Cerebellar cortex (tissue), 1 donor: ENCODE results near the gene MKRN3.

Source experiments
- DNase-seq: peaks from one replicate; pipeline ENCODE4 v3.0.0-alpha.2; 2015; ENCODE audit warnings: low spot score

The MKRN3 gene

DNA sequence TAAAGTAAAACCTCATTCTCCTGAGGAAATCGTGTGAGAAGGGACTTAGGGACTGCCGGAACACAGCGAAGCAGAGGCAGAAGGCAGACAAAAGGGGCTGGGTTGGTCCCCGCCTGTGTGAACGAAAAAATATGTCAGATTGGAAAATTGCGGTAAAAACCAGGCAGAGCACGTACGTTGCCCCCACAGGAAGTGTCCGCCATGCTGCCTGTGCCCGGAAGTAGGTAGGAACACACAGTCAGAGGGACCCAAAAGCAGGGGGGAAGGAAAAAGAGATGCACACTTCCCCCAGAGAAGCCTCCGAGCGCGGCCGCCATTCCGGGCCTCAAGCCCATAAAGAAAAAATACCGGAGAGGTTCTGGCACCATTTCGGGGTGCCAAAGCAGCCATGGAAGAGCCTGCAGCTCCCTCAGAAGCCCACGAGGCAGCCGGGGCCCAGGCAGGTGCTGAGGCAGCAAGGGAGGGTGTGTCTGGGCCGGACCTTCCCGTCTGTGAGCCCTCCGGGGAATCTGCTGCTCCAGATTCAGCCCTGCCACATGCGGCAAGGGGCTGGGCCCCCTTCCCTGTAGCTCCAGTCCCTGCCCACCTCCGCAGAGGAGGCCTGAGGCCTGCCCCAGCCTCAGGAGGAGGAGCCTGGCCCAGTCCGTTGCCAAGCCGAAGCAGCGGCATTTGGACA lies at the start of gene MKRN3:
TSS of gene MKRN3 (plus strand) at position 280 of the 676 bp plus-strand sequence. CDS start at position 389, 109 bp downstream.
- DNase-seq: peak; percentile 1

DNA sequence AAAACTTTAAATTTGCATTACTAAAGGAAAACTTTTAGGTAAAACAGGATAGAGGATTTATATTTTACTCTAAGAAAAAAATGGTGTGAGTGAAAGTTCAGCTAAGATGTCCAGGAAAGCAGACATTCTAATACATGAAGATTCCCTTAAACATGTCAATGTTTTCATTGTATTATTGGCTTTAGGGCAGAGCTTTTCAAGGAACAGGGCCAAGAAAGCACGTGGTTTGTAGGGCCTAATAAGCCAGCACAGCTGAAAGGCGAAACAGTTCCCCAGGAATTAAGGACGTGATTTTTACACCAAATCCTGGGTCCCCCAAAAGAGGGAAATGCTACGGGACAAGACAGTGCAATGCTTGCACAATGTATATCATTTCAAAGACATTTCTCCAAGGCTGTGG lies 48.6 kb upstream of the MKRN3 start:
- no peak for DNase-seq

DNA sequence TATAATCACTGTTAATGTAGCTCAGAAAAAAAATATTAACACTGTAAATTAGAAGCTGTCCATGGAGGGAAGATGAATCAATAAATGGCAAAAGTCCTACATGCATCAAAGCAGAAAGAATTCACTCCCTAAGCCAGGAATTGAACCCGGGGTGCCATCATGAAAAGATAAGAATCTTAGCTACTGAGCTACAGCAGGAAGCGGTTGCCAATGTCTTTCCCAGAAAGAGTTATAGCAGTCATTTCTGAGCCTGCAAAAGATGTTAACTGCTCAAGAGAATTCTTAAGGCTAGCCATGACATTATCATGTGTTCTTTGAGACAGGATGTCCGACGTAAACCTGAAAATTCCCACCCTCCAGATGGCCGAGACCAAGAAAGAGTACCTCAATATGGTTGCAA lies 47.4 kb upstream of the MKRN3 start:
- DNase-seq: no peak

DNA sequence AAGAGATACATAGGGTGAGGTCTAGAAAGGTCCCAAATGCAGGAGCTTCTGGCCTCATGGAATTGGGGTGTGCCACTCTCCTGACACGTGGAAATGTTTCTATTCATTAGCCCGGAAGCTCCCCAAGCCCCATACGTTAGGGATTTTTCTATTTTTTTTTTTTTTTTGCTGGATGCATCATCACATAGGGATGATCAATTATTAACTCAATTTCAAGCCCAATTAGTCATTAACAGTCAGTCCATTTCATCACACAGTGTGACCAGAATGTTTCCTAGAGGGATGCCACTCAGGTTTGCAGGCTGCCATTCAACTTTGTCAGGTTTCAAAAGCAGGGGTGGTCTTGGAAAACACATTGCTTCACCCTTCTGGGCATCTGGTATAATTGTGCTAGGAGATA lies 40.7 kb upstream of the MKRN3 start:
- no peak for DNase-seq

DNA sequence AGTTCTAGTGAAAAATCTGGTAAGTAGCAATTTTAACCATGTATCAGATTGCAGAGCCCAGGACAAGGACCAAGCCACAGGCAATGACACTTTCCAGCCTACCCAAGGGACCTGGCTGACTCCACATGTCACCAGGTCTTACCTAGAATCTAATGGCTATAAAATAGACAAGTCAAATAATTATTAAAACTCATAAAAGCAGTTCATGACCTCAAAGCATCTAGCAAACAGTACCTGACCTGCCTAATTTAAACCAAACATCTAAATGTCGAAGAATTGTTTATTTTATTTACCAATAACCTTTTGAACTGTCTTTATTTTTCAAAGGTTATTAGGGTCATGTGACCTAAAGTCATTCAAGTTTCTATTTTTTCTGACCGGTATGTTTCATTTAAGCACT lies 35.6 kb upstream of the MKRN3 start:
- no peak for DNase-seq

GRCh38 chr15:23532024-23532423 lies 33.5 kb upstream of the MKRN3 start:
- DNase-seq: no peak

DNA sequence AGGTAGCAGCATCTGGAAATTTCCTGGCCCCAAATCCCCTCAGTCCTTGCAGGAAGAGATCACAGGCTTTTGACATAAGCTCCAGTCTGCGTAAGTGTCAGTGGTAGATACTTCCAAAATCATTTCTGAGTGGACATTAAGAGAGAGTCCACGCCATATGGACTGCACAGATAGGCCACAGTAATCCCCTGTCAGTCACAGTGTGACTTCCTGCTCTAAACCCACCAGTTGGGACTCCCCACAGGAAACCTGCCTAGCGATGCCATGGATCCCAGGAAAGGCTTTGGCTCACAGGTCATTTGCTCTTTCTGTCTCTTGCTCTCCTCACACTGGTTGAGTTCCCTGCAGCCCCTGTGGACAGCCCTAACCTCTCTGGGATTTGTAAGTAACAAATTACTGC lies 28.8 kb upstream of the MKRN3 start:
- DNase-seq: no peak

GRCh38 chr15:23538648-23539047 lies 26.8 kb upstream of the MKRN3 start:
- DNase-seq: no peak

- no peak for DNase-seq
These were observed 25.6 kb upstream of the MKRN3 start for GRCh38 chr15:23539892-23540291.

- DNase-seq: no peak
These were observed 19.3 kb upstream of the MKRN3 start for GRCh38 chr15:23546158-23546557.

DNA sequence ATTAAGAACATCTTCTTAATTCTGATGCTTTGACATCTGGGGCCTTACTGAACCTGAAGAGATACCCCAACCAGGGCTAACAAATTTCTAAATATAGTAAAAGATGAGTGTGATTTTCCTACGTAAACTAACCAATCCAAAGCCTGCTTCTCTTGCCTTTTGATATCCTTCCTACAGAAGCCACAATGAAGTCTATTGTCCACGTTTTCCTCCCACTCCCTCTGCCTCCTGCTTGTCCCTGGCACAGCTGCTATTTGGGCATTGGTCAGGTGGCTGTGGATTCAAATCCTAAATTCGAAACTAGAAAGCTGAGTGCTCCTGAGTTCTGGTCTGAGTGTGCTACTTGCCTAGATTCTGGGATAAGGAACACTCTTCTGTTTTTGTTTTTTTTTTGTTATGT lies 17.4 kb upstream of the MKRN3 start:
- DNase-seq: no peak

- DNase-seq: no peak
These were observed 3.6 kb upstream of the MKRN3 start for GRCh38 chr15:23561914-23562313.

- DNase-seq: no peak
These were observed 566 bp upstream of the MKRN3 start for GRCh38 chr15:23564821-23565394.

DNA sequence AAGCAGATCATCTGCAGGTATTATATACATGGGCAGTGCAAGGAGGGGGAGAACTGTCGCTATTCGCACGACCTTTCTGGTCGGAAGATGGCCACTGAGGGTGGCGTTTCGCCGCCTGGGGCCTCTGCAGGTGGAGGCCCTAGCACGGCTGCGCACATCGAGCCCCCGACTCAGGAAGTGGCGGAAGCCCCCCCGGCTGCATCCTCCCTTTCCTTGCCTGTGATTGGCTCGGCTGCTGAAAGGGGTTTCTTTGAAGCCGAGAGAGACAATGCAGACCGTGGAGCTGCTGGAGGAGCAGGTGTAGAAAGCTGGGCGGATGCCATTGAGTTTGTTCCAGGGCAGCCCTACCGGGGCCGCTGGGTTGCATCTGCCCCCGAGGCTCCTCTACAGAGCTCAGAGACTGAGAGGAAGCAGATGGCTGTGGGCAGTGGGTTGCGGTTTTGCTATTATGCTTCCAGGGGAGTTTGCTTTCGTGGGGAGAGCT lies 639 bp downstream of the MKRN3 start:
- DNase-seq: no peak

DNA sequence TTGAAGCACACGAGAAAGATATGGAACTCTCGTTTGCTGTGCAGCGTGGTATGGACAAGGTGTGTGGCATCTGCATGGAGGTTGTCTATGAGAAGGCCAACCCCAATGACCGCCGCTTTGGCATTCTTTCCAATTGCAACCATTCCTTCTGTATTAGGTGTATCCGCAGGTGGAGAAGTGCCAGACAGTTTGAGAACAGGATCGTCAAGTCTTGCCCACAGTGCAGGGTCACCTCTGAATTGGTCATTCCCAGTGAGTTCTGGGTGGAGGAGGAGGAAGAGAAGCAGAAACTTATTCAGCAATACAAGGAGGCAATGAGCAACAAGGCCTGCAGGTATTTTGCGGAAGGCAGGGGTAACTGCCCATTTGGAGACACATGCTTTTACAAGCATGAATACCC lies 1.2 kb downstream of the MKRN3 start:
- no peak for DNase-seq

DNA sequence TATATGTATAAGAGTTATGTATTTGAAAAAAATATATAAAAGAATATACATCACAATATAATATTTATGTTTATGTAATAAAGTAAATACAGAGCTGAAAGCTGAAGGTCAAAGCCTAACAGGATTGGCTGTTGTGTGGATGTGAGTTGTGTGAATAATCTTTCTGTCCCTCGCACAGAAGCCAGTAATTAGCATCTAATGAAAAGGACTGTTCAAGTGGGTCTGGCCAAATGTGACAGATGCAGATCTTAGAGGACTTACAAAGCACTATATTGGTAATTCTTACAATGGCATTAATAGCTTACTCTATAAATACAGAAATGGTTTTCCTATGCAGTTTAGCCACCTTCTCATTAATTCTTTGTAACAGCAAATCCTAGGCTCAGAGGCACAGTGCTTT lies 2.4 kb downstream of the MKRN3 start:
- DNase-seq: no peak

- no peak for DNase-seq
These were observed 3.9 kb downstream of the MKRN3 start for GRCh38 chr15:23569151-23569925.

GRCh38 chr15:23570486-23570885 lies 5.0 kb downstream of the MKRN3 start:
- no peak for DNase-seq

DNA sequence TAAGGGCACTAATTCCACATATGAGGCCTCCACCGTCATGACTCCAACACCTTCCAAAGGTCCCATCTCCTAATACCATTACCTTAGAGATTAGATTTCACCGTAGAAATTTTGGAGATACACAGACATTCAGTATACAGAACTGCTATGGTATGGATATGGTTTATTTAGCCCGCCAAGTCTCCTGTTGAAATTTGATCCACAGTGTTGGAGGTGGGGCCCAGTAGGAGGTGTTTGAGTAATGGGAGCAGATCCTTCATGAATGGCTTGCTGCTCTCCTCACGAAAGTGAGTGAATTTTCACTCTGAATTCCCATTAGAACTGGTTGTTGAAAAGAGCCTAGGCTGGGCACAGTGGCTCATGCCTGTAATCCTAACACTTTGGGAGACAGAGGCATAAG lies 7.4 kb downstream of the MKRN3 start:
- DNase-seq: no peak

DNA sequence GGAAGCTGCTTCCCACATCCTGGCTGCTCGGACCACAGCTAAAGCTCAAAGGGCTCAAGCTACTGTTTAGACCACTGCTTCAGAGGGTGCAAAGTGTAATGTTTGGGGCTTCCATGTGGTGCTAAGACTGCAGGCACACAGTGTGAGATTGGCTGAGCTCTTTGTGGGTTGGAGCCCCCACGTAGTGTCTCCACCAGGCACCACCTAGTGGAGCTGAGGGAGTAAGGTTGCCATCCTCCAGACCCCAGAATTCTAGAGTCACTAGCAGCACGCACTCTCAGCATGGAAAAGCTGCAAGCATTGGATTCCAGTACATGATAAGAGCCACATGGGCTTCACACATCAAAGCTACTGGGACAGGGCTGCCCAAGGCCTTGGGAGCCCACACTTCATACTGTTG lies 9.3 kb downstream of the MKRN3 start:
- no peak for DNase-seq

DNA sequence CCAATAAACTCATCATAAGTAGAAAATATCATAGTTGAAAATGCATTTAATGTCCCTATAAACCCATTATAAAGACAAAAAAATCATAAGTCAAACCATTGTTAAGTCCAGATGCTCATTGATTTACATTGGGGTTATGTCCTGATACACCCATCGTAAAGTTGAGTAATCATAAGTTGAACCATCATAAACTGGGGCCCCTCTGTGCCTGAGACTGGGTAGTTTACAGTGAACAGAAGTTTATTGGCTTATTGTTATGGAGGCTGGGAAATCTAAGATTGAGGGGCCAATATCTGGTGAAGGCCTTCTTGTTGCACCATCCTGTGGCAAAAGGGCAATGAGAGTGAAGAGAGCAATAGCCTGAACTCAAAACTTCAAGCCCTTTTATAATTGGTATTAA lies 10.6 kb downstream of the MKRN3 start:
- no peak for DNase-seq

DNA sequence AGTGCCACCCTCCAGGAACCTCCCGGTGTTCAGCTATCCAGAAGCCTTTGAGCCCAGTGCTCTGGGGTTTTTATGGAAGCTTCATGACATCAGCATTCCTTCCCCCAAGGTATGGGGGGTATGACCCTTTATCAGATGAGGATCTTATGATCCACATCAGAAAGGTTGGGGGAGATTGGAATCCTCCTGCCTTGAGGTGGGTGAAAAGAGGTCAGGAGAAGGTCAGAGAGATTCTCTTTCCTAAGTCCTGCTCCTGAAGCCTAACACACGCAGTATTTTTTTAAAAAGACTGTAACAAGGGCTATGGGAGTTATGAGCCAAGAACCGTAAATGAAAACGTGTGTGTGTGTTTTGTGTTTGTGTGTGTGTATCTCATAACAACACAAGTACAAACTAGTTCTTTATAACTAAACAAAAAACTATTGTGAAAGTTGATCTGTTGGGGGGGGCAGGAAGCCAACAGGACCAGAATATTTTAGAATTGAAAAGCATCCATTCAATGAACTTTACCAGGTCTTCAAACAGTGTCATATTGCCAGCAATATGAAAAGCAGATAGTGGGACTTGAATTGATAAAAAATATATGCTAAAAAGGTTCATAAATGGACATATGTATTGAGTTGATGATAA lies 13.2 kb downstream of the MKRN3 start:
- DNase-seq: no peak

- no peak for DNase-seq
These were observed 22.8 kb downstream of the MKRN3 start for GRCh38 chr15:23588268-23588667.
